Gastrocnemius medialis (tissue), 4 donors: ENCODE results near the gene GMEB2.
"Not testable (repeated sequence)": the region's sequence is repeated elsewhere in the genome, so short reads cannot be mapped to it uniquely, and the experiment has no call there.

Experiments
- POLR2A ChIP-seq, 2 donors: fragments of 450-650 bp; IDR thresholded peaks; one replicate each; pipeline ENCODE4 v1.6.1; 2017; ENCODE audit warnings: antibody characterized with exemption in 2 of 2, mild to moderate bottlenecking in 2 of 2, moderate library complexity in 2 of 2
- TF ChIP-seq, protein P1 (sequence below), 5 experiments: fragments of 450-650 bp in 3 of 5; fragments of 200-600 bp in 2 of 5; sonication (generic) in 2 of 5; IDR thresholded peaks in 4 of 5; conservative IDR thresholded peaks in 1 of 5; 1 replicate in 4 of 5; 2 replicates in 1 of 5; pipeline ENCODE4 v1.5.1; 2016 to 2019; ENCODE audit warnings: antibody characterized with exemption in 5 of 5, mild to moderate bottlenecking in 3 of 5, moderate library complexity in 3 of 5

DNA sequence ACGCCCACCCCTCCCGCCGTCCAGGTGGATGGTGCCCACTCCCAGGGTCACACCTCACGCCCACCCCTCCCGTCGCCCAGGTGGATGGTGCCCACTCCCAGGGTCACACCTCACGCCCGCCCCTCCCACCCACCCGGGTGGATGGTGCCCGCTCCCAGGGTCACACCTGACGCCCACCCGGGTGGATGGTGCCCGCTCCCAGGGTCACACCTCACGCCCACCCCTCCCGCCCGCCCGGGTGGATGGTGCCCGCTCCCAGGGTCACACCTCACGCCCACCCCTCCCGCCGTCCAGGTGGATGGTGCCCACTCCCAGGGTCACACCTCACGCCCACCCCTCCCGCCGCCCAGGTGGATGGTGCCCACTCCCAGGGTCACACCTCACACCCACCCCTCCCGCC is 23.6 kb upstream of the GMEB2 start:
- TF ChIP-seq, protein P1, sequence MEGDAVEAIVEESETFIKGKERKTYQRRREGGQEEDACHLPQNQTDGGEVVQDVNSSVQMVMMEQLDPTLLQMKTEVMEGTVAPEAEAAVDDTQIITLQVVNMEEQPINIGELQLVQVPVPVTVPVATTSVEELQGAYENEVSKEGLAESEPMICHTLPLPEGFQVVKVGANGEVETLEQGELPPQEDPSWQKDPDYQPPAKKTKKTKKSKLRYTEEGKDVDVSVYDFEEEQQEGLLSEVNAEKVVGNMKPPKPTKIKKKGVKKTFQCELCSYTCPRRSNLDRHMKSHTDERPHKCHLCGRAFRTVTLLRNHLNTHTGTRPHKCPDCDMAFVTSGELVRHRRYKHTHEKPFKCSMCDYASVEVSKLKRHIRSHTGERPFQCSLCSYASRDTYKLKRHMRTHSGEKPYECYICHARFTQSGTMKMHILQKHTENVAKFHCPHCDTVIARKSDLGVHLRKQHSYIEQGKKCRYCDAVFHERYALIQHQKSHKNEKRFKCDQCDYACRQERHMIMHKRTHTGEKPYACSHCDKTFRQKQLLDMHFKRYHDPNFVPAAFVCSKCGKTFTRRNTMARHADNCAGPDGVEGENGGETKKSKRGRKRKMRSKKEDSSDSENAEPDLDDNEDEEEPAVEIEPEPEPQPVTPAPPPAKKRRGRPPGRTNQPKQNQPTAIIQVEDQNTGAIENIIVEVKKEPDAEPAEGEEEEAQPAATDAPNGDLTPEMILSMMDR (IDR thresholded peaks at IDR 0.05 in 4 of 5, conservative IDR thresholded peaks at IDR 0.05 in 1 of 5): not testable (repeated sequence)
- not testable (repeated sequence) for TF ChIP-seq POLR2A (IDR thresholded peaks at IDR 0.05)
